ENCODE results near the gene LMF2.

The LMF2 gene

GRCh38 chr22:50465066-50465930 is 42.2 kb downstream of the LMF2 start:
- DNase-seq (ENCODE audit: low read depth) = no peak

- DNase-seq (ENCODE audit: low read depth) = no peak
These were observed 43.1 kb downstream of the LMF2 start for GRCh38 chr22:50464451-50464850.

DNA sequence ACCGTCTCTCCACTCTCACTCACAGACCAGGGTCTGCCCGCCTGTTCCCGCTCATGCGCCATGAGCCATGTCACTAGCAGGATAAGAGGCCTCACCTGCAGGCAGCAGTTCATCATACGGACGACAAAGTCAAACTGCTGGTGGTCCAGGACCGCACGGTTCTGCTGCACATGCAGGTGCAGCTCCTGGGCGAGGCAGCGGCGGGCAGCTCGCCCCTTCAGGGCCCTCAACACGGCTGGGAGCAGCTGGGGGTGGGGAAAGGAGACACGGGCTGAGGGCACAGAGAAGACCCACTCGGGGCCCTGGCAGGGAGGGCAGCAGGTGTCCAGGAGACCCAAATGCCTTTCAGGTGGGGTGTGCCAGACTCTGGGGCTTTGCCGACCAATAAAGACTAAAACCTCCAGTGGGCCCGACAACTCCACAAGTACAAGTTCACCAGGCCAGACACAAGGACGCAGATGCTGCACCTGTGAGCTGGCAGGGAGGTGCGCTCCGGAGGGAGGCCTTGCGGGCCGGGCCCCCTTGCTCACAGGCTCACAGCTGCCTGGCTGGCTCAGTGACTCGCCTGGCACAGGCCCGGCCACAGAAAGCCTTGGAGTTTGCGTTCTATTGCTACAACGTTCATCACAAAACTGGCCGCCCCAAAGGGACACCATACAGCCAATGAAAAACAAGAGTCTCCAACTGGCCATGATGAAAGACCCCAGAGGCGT is 44.2 kb downstream of the LMF2 start:
- DNase-seq (ENCODE audit: low read depth) = no peak

DNA sequence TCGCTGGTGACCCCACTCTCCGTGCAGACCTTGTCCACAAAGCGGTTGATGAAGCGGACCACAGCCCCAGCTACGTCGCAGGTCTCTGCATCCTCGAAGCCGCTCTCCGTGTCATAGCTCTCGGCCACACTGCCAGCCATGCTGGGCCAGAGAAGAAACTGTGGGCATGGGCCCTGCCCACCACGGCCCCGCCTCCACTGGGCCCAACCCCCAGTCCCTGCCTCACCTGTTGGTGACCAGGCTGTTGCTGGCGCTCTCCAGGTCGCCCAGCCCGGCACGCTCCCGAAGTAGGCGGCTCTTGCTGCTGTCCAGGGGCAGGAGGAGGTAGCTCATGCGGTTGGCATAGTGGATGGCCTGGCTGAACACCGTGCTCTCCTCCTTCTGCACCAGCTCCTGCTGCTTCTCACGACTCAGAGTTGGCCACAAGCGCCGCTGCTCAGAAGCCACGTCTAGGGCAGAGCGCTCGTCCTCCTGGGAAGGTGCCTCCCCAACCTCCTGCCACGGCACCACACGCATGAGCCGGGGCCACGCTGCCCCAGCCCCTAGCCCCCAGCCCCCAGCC is 45.4 kb downstream of the LMF2 start:
- DNase-seq (ENCODE audit: low read depth) = no peak

DNA sequence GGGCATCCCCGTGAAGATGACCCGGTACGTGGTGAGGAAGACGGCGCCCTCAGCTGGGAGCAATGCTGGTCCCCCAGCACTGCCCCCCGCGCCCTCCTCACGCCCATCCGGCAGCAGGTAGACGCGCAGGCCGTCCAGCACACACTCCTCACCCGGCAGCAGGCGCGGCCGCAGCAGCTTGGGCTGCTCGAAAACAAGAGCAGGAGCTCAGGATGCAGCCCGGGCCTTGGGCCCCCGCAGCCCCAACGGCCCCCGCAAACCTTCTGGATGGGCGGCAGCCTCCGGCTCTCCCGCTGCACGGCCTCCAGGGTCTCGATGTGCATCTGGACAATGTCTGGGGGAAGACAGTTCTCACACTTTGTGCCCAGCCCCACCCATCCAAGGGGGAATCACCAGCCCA is 46.0 kb downstream of the LMF2 start:
- DNase-seq (ENCODE audit: low read depth) = no peak

- DNase-seq (ENCODE audit: low read depth) = no peak
These were observed 46.6 kb downstream of the LMF2 start for GRCh38 chr22:50460938-50461337.

DNA sequence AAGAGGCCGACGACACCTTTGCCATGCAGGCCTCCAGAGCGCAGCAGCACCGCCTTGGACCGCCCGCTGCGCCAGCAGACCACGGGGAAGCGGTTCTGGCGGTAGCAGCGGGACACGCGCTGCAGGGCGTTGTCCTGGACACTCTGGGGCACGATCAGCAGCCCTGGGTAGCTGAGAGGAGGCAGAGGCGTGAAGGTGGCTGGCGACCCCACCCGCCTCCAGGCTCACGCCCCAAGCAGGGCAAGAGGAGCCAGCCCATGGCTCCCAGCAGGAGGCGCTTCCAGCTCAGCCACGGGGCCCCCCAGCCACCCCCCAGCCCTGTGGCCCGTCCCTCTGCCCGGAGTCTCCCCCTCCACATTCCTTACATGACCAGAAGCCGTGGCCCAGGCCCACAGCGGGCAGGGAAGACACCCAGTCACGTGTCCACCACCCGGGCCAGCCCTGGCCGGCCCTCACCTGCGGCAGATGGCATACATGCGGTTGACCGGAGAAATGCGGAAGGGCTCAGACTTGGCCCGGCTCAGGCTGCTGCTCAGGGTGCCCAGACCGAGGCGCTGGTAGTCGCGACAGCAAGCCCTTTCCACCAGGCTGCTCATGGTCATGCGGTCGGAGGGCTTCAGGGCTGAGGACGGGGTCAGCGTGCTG is 47.9 kb downstream of the LMF2 start:
- no peak for DNase-seq (ENCODE audit: low read depth)

GRCh38 chr22:50459016-50459415 is 48.5 kb downstream of the LMF2 start:
- DNase-seq (ENCODE audit: low read depth) = no peak

DNA sequence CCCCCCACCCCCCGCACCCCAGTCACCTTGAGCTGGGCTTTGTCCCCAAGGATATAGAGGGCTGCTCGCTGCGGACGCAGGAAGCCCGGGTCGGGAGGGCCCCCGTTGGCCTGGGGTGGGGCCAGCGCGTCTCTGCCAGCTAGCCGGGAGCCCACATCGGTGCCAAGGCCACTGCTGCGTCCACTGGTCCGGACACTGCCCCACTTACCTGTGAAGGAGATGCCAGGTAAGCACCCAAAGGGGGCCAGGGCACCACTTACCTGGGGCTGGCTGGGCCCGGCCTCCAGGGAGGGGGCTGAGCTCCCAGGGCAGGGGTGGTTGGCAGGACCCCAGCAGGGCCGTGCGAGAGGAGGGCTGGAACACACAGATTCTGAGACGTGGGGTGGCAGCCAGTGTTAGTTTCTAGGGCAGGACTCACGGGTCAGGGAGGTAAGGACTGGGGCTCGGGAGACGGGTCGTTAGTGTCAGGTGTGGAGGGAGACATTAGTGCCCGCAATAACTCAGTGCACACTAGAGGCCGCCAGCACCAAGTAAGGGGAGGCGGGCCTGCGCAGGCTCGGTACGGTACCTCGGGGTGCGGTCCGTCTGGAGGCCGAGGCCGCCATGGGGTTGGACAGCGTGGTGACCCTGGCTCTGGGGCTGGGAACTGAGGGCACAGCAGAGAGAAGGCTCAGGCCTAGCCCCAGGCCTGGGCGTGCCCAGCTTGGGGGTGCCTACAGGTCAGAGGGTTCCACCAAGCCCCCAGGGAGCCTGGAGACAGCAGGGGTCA is 50.9 kb downstream of the LMF2 start:
- DNase-seq (ENCODE audit: low read depth) = no peak

- DNase-seq (ENCODE audit: low read depth) = no peak
These were observed 51.5 kb downstream of the LMF2 start for GRCh38 chr22:50456026-50456425.

- no peak for DNase-seq (ENCODE audit: low read depth)
These were observed 52.3 kb downstream of the LMF2 start for GRCh38 chr22:50455201-50455600.

- DNase-seq (ENCODE audit: low read depth) = no peak
These were observed 52.9 kb downstream of the LMF2 start for GRCh38 chr22:50454556-50455075.
